ENCODE results near the gene NIPA2. TPM values are rescaled to one million over a fixed set of nuclear protein-coding genes. Genes with fewer than 3 reads are reported as not detected.

The NIPA2 gene
- polyA plus RNA-seq, 3 donors: 26.7 to 75.8 (median 49.0) TPM

DNA sequence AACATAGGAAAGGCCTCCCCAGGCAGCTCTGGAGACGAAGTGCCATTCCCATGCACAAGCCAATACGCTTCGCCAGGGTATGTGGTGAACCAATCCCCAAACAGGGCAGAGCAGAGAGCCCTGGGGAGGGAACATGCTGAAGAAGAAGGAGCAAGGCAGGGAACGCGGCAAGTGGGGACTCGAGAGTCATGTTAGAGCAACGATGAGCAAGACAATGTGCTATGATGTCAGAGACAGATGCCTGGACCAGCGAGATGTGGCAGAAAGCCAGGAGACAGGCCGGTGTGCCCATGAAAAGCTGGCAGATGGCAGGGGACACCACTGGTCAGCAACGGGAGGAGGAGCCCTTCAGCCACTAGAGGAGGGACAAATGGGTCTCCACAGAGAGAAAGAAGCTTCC, 39.6 kb downstream of the NIPA2 start:
- H3K4me1 ChIP-seq (ENCODE audit: control insufficient read depth in 1 of 2, insufficient read depth in 2 of 2, low read length in 2 of 2): no peaks in the 10 kb centered on the region
- peaks cover 5 to 15% (median 10%) of the 10 kb centered on the region in 7 donors for H3K9me3 Mint-ChIP-seq
- H3K27ac Mint-ChIP-seq: no peak overlapping the region

DNA sequence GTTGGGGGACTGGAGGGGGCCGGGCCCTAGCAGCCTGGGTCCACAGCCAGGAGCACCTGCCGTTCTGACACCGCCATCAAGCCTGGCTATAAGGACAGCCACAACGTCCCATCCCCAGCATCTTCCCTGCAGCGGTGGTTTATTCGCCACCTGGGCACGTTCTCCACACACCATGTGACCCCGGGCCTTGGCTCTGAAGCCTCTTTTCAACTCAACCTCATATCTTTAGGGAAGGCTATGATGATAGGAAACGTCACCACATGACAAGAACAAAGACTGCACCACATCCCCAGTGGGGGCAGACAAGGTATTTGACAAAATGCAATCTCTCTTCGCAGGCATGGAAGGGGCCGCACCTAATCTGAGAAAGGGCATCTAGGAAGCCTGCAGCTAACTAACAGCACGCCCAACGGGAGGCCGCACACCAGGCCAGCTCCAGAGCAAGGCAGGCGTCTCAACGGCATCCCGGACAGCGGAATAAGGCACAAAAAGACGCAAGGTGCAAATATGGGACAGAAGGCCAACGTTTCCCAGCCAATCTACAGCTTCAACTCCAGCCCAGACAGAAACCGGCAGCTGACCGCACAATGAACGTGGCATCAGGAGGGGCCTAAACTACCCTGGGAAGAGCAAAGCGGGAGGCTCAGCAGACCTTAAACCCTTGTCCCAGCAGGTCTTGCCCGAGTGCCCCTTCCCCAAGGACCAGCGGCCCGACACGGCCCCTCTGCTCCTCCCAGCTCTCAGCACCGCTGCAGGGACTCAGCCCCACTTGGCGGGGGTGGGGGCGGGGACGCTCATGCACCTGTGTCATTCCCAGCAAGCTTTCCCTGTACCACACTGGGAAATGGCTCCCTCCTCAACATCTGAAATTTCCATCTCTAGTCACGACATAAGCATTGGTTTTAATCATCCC, 41.9 kb downstream of the NIPA2 start:
- H3K4me3 Mint-ChIP-seq: no peak overlapping the region
- no peak overlapping the region for H3K27ac ChIP-seq (ENCODE audit: low read depth in 1 of 2, low read length in 2 of 2)
- H3K27me3 ChIP-seq (ENCODE audit: control insufficient read depth in 2 of 2, insufficient read depth in 2 of 2, low read length in 2 of 2): no peaks in the 10 kb centered on the region
- H3K4me1 ChIP-seq (ENCODE audit: control insufficient read depth in 1 of 2, insufficient read depth in 2 of 2, low read length in 2 of 2): no peaks in the 10 kb centered on the region
- TF ChIP-seq, protein P1, sequence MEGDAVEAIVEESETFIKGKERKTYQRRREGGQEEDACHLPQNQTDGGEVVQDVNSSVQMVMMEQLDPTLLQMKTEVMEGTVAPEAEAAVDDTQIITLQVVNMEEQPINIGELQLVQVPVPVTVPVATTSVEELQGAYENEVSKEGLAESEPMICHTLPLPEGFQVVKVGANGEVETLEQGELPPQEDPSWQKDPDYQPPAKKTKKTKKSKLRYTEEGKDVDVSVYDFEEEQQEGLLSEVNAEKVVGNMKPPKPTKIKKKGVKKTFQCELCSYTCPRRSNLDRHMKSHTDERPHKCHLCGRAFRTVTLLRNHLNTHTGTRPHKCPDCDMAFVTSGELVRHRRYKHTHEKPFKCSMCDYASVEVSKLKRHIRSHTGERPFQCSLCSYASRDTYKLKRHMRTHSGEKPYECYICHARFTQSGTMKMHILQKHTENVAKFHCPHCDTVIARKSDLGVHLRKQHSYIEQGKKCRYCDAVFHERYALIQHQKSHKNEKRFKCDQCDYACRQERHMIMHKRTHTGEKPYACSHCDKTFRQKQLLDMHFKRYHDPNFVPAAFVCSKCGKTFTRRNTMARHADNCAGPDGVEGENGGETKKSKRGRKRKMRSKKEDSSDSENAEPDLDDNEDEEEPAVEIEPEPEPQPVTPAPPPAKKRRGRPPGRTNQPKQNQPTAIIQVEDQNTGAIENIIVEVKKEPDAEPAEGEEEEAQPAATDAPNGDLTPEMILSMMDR (IDR thresholded peaks at IDR 0.05): no peak
- peaks cover 74 to 88% of the 10 kb centered on the region in 2 donors for H3K36me3 Mint-ChIP-seq
- intact Hi-C loops (cut with micrococcal nuclease): loop anchor here (10.0 kb wide), 1 partner anchor 64 kb away; no protein-coding TSS in a partner anchor
- no peaks in the 10 kb centered on the region for H4K20me1 ChIP-seq (ENCODE audit: insufficient read depth, low read length)
- no peak overlapping the region for H3K4me2 ChIP-seq (replicated peaks; ENCODE audit: extremely low read depth, low read length, poor library complexity, severe bottlenecking)
- peaks cover 62 to 78% of the 10 kb centered on the region in 2 donors for H3K36me3 ChIP-seq (replicated peaks in 1 of 2; ENCODE audit: control insufficient read depth in 1 of 2, insufficient read depth in 2 of 2, low read length in 2 of 2)
- no peak overlapping the region for H3K4me3 ChIP-seq (replicated peaks in 1 of 3; ENCODE audit: low read depth in 2 of 3, low read length in 3 of 3)
- 95% methylated on average over 27 of the region's 33 CpGs for WGBS (ENCODE audit: insufficient coverage)
- peaks cover 5 to 15% (median 10%) of the 10 kb centered on the region in 7 donors for H3K9me3 Mint-ChIP-seq
- peaks cover 0 to 1% (median 0%) of the 10 kb centered on the region in 3 donors for H3K27me3 Mint-ChIP-seq (ENCODE audit: low read depth in 3 of 3)
- H2AFZ ChIP-seq (ENCODE audit: insufficient read depth, low read depth, low read length, poor library complexity, severe bottlenecking): no peak overlapping the region
- no peaks in the 10 kb centered on the region for H3K4me1 Mint-ChIP-seq
- peaks cover 0 to 15% of the 10 kb centered on the region in 2 donors for H3K9me3 ChIP-seq (replicated peaks in 1 of 2; ENCODE audit: control insufficient read depth in 1 of 2, insufficient read depth in 1 of 2, low read length in 2 of 2)
- no peaks in the 10 kb centered on the region for H3K79me2 ChIP-seq (ENCODE audit: insufficient read depth, low read length)
- H3K9ac ChIP-seq (ENCODE audit: insufficient read depth, low read length, poor library complexity, severe bottlenecking): no peak overlapping the region
- no peak for DNase-seq
- no peak overlapping the region for H3K27ac Mint-ChIP-seq

More for the DNA sequence above, 39.6 kb downstream of the NIPA2 start:
- H3K9ac ChIP-seq (ENCODE audit: insufficient read depth, low read length, poor library complexity, severe bottlenecking): no peak overlapping the region
- TF ChIP-seq, protein P1 (IDR thresholded peaks at IDR 0.05): no peak
- H3K79me2 ChIP-seq (ENCODE audit: insufficient read depth, low read length): no peaks in the 10 kb centered on the region
- peaks cover 0 to 15% of the 10 kb centered on the region in 2 donors for H3K9me3 ChIP-seq (replicated peaks in 1 of 2; ENCODE audit: control insufficient read depth in 1 of 2, insufficient read depth in 1 of 2, low read length in 2 of 2)
- peaks cover 84 to 99% of the 10 kb centered on the region in 2 donors for H3K36me3 ChIP-seq (replicated peaks in 1 of 2; ENCODE audit: control insufficient read depth in 1 of 2, insufficient read depth in 2 of 2, low read length in 2 of 2)
- no peaks in the 10 kb centered on the region for H3K27me3 ChIP-seq (ENCODE audit: control insufficient read depth in 2 of 2, insufficient read depth in 2 of 2, low read length in 2 of 2)
- peaks cover 0 to 4% (median 1%) of the 10 kb centered on the region in 3 donors for H3K27me3 Mint-ChIP-seq (ENCODE audit: low read depth in 3 of 3)
- H2AFZ ChIP-seq (ENCODE audit: insufficient read depth, low read depth, low read length, poor library complexity, severe bottlenecking): no peak overlapping the region
- no peak overlapping the region for H3K27ac ChIP-seq (ENCODE audit: low read depth in 1 of 2, low read length in 2 of 2)
- peaks cover 2% of the 10 kb centered on the region for H4K20me1 ChIP-seq (ENCODE audit: insufficient read depth, low read length)
- intact Hi-C loops (cut with micrococcal nuclease): no loop called here
- H3K36me3 Mint-ChIP-seq: peaks cover 90 to 98% of the 10 kb centered on the region in 2 donors
- no peak overlapping the region for H3K4me3 ChIP-seq (replicated peaks in 1 of 3; ENCODE audit: low read depth in 2 of 3, low read length in 3 of 3)
- WGBS (ENCODE audit: insufficient coverage): 96% methylated on average over 9 of the region's 10 CpGs
- H3K4me3 Mint-ChIP-seq: no peak overlapping the region
- H3K4me2 ChIP-seq (replicated peaks; ENCODE audit: extremely low read depth, low read length, poor library complexity, severe bottlenecking): no peak overlapping the region
- H3K4me1 Mint-ChIP-seq: no peaks in the 10 kb centered on the region
- no peak for DNase-seq
